Esophagus muscularis mucosa (tissue), 4 donors: ENCODE results near the gene IFNLR1.

ENCODE experiments used
- CTCF ChIP-seq, 3 experiments: fragments of 200-600 bp in 2 of 3; fragments of 450-650 bp in 1 of 3; sonication (generic) in 2 of 3; IDR thresholded peaks; one replicate each; pipeline ENCODE4 v1.5.1; 2017 to 2019; ENCODE audit warnings: antibody characterized with exemption in 3 of 3, mild to moderate bottlenecking in 2 of 3, moderate library complexity in 1 of 3
- EP300 ChIP-seq: sonication (generic); formaldehyde crosslinking; IDR thresholded peaks from one replicate; pipeline ENCODE4 v1.6.1; 2017; ENCODE audit warnings: antibody characterized with exemption
- POLR2A ChIP-seq: fragments of 450-650 bp; IDR thresholded peaks from one replicate; pipeline ENCODE4 v1.6.1; 2017; ENCODE audit warnings: antibody characterized with exemption, moderate library complexity, mild to moderate bottlenecking, low read depth
- POLR2AphosphoS5 ChIP-seq, 2 donors: sonication (generic); formaldehyde crosslinking; IDR thresholded peaks; one replicate each; pipeline ENCODE4 v1.6.1; 2017; ENCODE audit warnings: antibody characterized with exemption in 2 of 2

- TF ChIP-seq CTCF (IDR thresholded peaks at IDR 0.05) (no peak), POLR2A (no peak), POLR2AphosphoS5 (IDR thresholded peaks at IDR 0.05) (no peak), EP300 (no peak)
Measured at GRCh38 chr1:24127134-24127800, 59.8 kb downstream of the IFNLR1 start.
